GM18499 (cell line): ENCODE data around the gene CLC.
"Not testable (repeated sequence)": the region's sequence is repeated elsewhere in the genome, so short reads cannot be mapped to it uniquely, and the experiment has no call there.

Experiments
- ATAC-seq: cut with Tn5 transposase; IDR thresholded peaks from one replicate; pipeline ENCODE4 v1.9.1; 2021; ENCODE audit warnings: moderate number of reproducible peaks; ENCODE audit not compliant: insufficient read depth, unreplicated experiment

CLC gene

DNA sequence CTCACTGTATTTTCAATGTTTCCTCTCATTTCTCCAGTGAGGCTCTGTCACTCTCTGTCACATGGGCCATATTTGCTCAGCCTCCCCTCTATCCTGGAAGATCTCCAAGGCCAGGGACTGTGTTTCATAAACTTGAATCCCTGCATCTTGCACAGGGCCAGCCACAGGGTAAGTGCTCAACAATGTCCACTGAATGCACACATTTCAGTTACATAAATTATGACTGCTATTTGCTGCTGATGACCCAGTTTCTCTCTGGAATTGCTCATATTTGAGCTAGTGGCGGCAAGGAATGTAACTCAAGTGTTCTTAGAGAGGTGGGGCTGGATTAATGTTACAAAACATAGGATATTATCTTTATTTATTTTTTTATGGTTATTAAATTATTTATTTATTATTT lies 6.1 kb downstream of the CLC start:
- ATAC-seq: no peak

DNA sequence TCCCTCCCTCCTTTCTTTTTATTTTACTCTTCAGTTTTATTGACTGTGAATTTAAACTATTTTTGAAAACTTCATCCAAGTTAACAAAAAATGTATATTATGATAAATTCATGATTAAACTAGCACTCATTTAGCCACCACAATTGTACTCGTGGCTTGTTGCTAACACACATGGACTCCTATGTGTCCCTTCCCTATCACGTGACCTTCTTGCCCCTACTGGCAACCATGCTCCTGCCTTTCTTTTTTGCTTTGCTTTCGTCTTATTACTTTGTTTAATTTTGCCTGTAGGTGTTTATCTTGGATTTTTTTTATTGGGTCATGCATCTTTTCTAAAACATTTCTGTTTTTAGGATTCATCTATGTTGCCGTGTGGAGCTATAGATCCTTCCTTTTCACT lies 8.2 kb downstream of the CLC start:
- ATAC-seq: no peak

DNA sequence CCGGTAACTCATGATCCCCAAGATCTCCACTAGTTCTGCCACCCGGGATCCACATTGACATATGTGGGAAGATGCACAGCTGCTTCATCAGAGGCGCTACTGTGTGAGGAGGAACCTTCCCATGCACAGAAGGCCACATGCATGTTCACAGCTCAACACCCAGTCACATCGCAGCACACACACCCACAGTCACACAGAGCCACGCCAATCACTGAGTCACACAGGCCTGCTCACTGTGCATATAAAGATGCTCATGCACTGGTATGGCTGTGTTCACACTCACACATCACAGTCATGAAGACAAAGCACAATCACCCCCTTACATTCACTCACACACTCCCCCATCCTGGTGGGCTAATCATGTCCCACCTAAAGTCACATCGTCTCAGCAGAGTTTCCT lies 9.8 kb downstream of the CLC start:
- no peak for ATAC-seq

GRCh38 chr19:39727070-39727800 lies 10.6 kb downstream of the CLC start:
- no peak for ATAC-seq

DNA sequence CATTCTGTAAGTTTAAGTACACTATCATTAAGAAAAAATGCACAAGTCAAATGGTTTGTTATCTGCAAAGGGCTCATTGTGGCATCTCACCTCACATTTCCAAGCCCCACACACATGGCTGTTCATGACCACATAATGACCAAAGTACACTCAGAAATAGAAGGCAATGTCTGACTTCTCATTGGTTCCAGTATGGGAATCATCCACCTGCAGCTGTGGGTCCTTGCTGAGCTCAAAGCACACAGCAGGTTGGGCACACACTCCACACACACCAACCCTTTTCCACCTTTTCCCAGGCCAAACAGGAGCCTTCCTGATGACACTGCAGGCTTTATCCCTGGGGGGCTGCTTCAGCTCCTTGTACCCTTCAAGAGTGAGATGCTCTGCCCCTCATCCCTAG lies 11.8 kb downstream of the CLC start:
- no peak for ATAC-seq

DNA sequence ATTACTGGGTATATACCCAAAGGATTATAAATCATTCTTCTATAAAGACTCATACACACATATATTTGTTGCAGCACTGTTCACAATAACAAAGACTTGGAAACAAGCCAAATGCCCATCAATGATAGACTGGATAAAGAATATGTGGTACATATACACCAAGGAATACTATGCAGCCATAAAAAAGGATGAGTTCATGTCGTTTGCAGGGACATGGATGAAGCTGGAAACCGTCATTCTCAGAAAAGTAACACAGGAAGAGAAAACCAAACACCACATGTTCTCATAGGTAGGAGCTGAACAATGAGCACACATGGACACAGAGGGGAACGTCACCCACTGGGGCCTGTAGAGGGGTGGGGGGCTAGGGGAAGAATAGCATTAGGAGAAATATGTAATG lies 17.7 kb downstream of the CLC start:
- ATAC-seq: not testable (repeated sequence)

DNA sequence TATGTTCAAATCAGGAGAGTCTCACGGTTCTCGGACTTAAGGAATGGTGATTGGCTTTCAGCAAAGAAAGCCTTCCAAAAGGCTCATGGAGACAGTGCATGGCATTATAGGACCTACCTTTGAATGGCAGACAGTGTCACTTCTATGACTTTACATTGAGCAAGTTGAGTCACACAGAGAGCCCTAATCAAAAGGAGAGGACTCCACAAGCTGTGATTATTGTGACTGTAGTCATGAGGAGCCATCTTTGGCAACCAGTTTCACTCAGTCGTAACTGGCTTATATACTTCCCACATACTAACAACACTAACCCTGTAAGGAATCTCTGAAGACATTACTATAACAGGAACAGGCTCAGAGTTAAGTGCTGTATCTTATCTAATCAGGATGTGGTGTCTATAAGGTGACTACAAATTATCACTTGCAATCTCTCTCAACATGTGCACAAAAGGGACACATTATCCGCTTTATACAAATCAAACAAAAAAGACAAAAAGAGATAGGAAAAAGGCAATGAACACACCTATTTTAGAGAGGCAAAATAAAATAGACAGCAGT lies 27.4 kb downstream of the CLC start:
- ATAC-seq: no peak

DNA sequence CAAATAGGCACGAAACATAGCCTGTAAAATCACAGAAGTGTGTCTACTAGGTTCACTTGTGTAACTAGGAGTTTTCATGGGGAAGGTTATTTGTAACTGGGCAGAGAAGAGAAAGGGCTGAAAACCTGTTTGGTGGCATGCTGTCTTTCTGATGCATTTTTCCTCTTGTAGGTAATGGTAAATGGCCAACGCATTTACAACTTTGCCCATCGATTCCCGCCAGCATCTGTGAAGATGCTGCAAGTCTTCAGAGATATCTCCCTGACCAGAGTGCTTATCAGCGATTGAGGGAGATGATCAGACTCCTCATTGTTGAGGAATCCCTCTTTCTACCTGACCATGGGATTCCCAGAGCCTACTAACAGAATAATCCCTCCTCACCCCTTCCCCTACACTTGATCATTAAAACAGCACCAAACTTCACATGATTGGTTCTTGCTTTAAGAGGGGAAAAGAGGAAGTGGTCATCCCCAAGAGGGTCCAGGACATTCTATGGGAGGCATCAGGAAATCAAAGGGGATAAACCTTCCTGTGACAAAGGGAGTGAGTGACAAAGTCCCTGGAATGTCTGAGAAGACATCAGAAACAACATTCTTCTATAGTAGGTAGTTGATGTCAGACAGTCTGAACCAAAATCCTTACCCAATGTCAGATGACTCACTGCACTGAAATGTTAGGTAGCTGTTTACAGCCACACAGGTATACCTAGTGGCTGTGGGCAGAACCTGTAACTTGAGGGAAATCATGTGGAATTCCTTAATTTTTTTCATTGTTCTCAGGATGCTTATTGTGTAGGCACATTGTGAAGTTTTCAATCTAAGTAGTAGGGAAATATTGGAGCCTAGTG lies 28.6 kb downstream of the CLC start:
- peak; percentile 9 for ATAC-seq

DNA sequence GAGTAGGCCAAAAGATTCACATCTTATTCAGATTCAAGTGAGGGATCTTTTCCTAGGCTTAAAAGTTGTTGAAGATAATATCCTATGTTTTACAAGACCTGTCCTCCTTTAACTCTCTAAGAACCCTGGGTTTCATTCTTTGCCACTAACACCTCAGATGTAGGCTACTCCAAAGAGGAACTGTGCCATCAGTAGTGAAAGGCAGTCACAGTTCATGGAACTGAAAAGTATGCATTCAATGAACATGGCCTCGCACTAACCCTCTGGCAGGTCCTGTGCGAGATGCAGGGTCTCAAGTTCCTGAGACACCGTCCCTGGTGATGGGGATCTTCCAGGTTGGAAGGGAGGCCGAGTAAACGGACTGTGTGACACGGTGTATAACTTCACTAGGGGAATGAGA lies 29.2 kb downstream of the CLC start:
- peak; percentile 49 for ATAC-seq

- ATAC-seq: no peak
Observed at GRCh38 chr19:39705578-39706188, 32.1 kb downstream of the CLC start.

- no peak for ATAC-seq
Observed at GRCh38 chr19:39704181-39705044, 33.4 kb downstream of the CLC start, which contains the start of gene LGALS14. TSS of gene LGALS14 (plus strand) at chr19:39704481. CDS start at chr19:39704529, 48 bp downstream.

DNA sequence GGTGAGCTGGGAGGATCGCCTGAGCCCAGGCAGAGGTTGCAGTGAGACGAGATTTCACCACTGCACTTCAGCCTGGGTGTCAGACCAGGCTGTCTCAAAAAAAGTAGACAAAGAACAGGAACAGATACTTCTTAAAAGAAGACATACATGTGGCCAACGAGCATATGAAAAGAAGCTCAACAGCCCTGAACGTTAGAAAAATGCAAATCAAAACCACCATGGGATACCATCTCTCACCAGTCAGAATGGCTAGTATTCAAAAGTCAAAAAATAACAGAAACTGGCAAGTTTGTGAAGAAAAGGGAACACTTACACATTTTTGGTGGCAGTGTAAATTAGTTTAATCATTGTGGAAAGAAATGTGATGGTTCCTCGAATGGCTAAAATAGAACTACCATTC lies 36.5 kb downstream of the CLC start:
- no peak for ATAC-seq

GRCh38 chr19:39698535-39698934 lies 39.3 kb downstream of the CLC start:
- ATAC-seq: no peak

- ATAC-seq: no peak
Observed at GRCh38 chr19:39696387-39696786, 41.4 kb downstream of the CLC start.

DNA sequence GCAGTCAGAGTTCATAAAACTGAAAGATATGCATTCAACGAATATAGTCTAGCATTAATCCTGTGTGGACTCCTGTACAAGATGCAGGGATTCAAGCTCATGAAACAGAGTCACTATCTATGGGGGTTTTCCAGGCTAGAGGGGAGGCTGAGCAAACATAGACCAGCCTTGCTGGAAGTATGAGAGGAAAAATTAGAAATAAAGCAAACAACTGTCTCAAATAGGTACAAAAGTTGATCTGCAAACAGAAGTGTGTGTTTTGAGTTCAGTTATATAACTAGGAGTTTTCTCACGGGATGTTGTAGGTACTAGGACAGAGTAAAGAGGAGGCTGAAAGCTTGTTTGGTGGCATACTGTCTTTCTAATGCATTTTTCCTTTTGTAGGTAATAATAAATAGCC lies 42.1 kb downstream of the CLC start:
- no peak for ATAC-seq

GRCh38 chr19:39692822-39693221 lies 45.0 kb downstream of the CLC start:
- ATAC-seq: no peak

DNA sequence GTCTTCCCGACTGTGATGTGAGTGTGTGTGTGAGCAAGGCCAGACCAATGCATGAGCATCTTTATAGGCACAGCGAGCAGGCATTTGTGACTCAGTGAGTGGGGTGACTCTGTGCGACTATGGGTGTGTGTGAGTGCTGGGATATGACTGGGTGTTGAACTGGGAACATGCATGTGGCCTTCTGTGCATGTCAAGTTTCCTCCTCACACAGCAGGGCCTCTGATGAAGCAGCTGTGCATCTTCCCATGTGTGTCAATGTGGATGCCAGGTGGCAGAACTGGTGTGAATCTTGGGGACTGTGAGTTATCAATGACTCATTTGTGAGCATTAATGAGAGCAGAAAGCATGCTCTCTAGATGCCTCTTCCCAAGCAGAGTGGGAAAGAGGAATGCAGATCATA lies 45.7 kb downstream of the CLC start:
- no peak for ATAC-seq

DNA sequence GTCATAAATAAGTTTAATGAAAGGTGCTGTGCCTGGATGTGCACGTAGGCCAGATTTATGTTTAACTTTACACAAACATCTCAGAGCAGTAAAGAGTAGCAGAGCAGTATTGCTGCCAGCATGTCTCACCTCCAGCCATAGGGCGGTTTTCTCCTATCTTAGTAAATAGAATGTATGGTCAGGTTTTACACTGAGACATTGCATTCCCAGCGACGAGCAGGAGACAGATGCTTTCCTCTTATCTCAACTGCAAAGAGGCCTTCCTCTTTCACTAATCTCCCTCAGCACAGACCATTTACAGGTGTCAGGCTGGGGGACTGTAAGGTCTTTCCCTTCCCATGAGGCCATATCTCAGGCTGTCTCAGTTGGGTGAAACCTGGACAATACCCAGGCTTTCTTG lies 49.2 kb downstream of the CLC start:
- ATAC-seq: not testable (repeated sequence)

DNA sequence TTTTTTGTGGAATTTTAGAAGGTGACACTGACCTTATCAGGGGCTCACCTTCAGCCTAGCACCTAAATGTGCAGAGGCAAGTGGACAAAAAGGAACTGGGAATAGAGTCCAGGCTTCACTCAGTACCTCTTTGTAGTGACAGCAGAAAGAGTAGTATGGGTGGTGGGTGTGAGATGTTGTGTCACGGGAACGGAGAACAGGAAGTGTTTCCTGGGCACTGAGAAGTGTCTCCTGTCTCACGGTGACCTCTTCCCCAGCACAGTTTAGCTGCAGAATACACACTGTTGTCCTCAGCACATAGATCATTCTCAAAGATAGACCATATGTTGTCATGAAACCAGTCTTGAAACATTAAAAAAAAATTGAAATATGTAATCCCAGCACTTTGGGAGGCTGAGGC lies 51.1 kb downstream of the CLC start:
- ATAC-seq: no peak

DNA sequence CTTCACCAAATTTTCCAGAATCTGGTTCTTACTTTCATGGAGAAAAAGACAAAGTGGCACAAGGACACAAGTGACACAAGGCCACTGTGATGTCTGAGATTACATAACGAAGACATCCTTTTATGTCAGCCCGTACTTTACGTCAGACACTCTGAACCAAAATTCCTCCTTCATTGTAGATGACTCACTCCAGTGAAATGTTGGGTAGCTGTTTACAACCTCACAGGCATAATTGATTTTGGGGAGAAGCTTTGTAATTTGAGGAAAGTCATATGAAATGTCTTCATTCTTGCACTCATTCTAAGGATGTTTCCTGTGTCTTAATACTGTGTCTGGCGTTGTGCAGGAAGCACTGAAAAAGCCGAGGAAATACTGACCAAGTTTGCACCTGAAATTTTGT lies 53.6 kb downstream of the CLC start:
- no peak for ATAC-seq
